Caco-2 (cell line): ENCODE results near the gene ERFE. TPM values are rescaled to one million over a fixed set of nuclear protein-coding genes. Genes with fewer than 3 reads are reported as not detected.
A peak's percentile ranks its signal among the peaks of the same experiment; 100 is the strongest.

ENCODE experiments used
- BruUV-seq: library from RNA; stranded (reverse); fragments of 400-500 nt; replicated peaks from 2 replicates; lab custom pipeline; 2021; lab: Mats Ljungman, UMichigan
- CTCF ChIA-PET: fragments of 300-600 bp; sonication (Branson Sonifier 250); formaldehyde crosslinking; loops from one replicate; lab custom pipeline; 2022; ENCODE audit warnings: antibody characterized with exemption; lab: Charles Lee
- POLR2A ChIA-PET: fragments of 300-600 bp; sonication (Branson Sonifier 250); formaldehyde crosslinking; loops from one replicate; lab custom pipeline; 2022; ENCODE audit warnings: antibody characterized with exemption; lab: Charles Lee
- DNase-seq, 2 experiments: peaks; one replicate each; pipeline versions ENCODE4 v3.0.0 to v3.0.0-alpha.2; 2020 to 2022
- H3K27me3 ChIP-seq: replicated peaks from 2 replicates; pipeline ENCODE4 v1.6.0; 2011; ENCODE audit warnings: low read length; ENCODE audit not compliant: control insufficient read depth, insufficient read depth
- H3K36me3 ChIP-seq: 2 replicates; pipeline ENCODE4 v1.5.1; 2011; ENCODE audit warnings: low read length; ENCODE audit not compliant: control insufficient read depth, insufficient read depth
- H3K4me1 ChIP-seq: fragments of 250-450 bp; sonication (Bioruptor Pico); 2 replicates; pipeline ENCODE4 v1.5.1; 2020; ENCODE audit warnings: mild to moderate bottlenecking
- H3K4me3 ChIP-seq: 2 replicates; pipeline ENCODE4 v1.5.1; 2011; ENCODE audit warnings: low read depth, mild to moderate bottlenecking, control low read depth, low read length
- H3K9me3 ChIP-seq: fragments of 250-450 bp; sonication (Bioruptor Pico); 2 replicates; pipeline ENCODE4 v1.5.1; 2020; ENCODE audit warnings: mild to moderate bottlenecking, moderate library complexity
- H3K27ac Mint-ChIP-seq: one replicate; pipeline ENCODE4 v1.8.0; 2022; ENCODE audit warnings: mixed read lengths; ENCODE audit not compliant: unreplicated experiment
- H3K27me3 Mint-ChIP-seq: one replicate; pipeline ENCODE4 v1.8.0; 2022; ENCODE audit warnings: mixed read lengths; ENCODE audit not compliant: insufficient read depth, unreplicated experiment
- H3K36me3 Mint-ChIP-seq: one replicate; pipeline ENCODE4 v1.8.0; 2022; ENCODE audit warnings: mild to moderate bottlenecking, mixed read lengths; ENCODE audit not compliant: insufficient read depth, unreplicated experiment
- H3K4me1 Mint-ChIP-seq: one replicate; pipeline ENCODE4 v1.8.0; 2022; ENCODE audit warnings: low read depth, mixed read lengths; ENCODE audit not compliant: unreplicated experiment
- H3K4me3 Mint-ChIP-seq: one replicate; pipeline ENCODE4 v1.8.0; 2022; ENCODE audit warnings: mild to moderate bottlenecking, moderate library complexity, mixed read lengths; ENCODE audit not compliant: unreplicated experiment
- H3K9me3 Mint-ChIP-seq: one replicate; pipeline ENCODE4 v1.8.0; 2022; ENCODE audit warnings: mixed read lengths; ENCODE audit not compliant: unreplicated experiment
- CTCF ChIP-seq, 2 experiments: fragments of 200-600 bp in 1 of 2; IDR thresholded peaks; 1 replicate in 1 of 2; 2 replicates in 1 of 2; pipeline versions ENCODE4 v1.5.1 to v1.8.0; 2011 to 2022; ENCODE audit warnings: antibody characterized with exemption in 1 of 2, control low read depth in 1 of 2, inconsistent platforms in 1 of 2, low read depth in 1 of 2, low read length in 1 of 2, mild to moderate bottlenecking in 1 of 2, moderate library complexity in 1 of 2; ENCODE audit not compliant: insufficient read depth in 1 of 2, severe bottlenecking in 1 of 2, unreplicated experiment in 1 of 2
- intact Hi-C: fragments of 100-400 bp; cut with micrococcal nuclease; formaldehyde crosslinking; loops from one replicate; pipeline ENCODE4 v1.10.0; 2022; ENCODE audit not compliant: unreplicated experiment
- total RNA-seq: library from RNA; stranded (reverse); gene quantifications from 2 replicates; pipeline ENCODE4 v1.2.3, GENCODE V29; 2022

Gene ERFE
- total RNA-seq, 1 experiment from 2014 or later = 1.4 TPM

GRCh38 chr2:238171575-238172187 lies 12.9 kb downstream of the ERFE start:
- intact Hi-C loops = no loop called here
- ChIA-PET POLR2A (no interaction called here), CTCF (no interaction called here)
- BruUV-seq = no TSS peak
- no peak for TF ChIP-seq CTCF (IDR thresholded peaks at IDR 0.05; ENCODE audit: insufficient read depth in 1 of 2, low read depth in 1 of 2, low read length in 1 of 2, severe bottlenecking in 1 of 2, unreplicated experiment in 1 of 2)
- Mint-ChIP-seq H3K4me1 (no peaks in the 10 kb centered on the region), H3K36me3 (peaks cover 35% of the 10 kb centered on the region), H3K27ac (no peak overlapping the region), H3K27me3 (no peaks in the 10 kb centered on the region), H3K9me3 (no peaks in the 10 kb centered on the region), H3K4me3 (no peak overlapping the region)
- no peaks in the 10 kb centered on the region; the same call in 1 of the 2 replicates for H3K36me3 ChIP-seq
- no peak overlapping the region for H3K4me3 ChIP-seq
- H3K4me1 ChIP-seq = no peaks in the 10 kb centered on the region
- no peak for DNase-seq
- H3K27me3 ChIP-seq = no peaks in the 10 kb centered on the region
- H3K9me3 ChIP-seq = no peaks in the 10 kb centered on the region

GRCh38 chr2:238172439-238172838 lies 13.7 kb downstream of the ERFE start:
- DNase-seq = no peak
- Histone ChIP-seq H3K27me3 (no peaks in the 10 kb centered on the region), H3K4me3 (no peak overlapping the region), H3K36me3 (no peaks in the 10 kb centered on the region; the same call in 1 of the 2 replicates), H3K4me1 (no peaks in the 10 kb centered on the region), H3K9me3 (no peaks in the 10 kb centered on the region)
- Mint-ChIP-seq H3K36me3 (peaks cover 42% of the 10 kb centered on the region), H3K27ac (no peak overlapping the region), H3K27me3 (no peaks in the 10 kb centered on the region), H3K9me3 (no peaks in the 10 kb centered on the region), H3K4me3 (no peak overlapping the region), H3K4me1 (no peaks in the 10 kb centered on the region)
- ChIA-PET POLR2A (no interaction called here), CTCF (no interaction called here)
- intact Hi-C loops = no loop called here
- no TSS peak for BruUV-seq
- TF ChIP-seq CTCF (IDR thresholded peaks at IDR 0.05; ENCODE audit: insufficient read depth in 1 of 2, low read depth in 1 of 2, low read length in 1 of 2, severe bottlenecking in 1 of 2, unreplicated experiment in 1 of 2) = no peak

- H3K36me3 ChIP-seq = no peaks in the 10 kb centered on the region; the same call in 1 of the 2 replicates
- Mint-ChIP-seq H3K4me1 (no peaks in the 10 kb centered on the region), H3K27me3 (no peaks in the 10 kb centered on the region), H3K4me3 (no peak overlapping the region), H3K36me3 (peaks cover 45% of the 10 kb centered on the region), H3K27ac (no peak overlapping the region), H3K9me3 (no peaks in the 10 kb centered on the region)
- H3K4me1 ChIP-seq = no peaks in the 10 kb centered on the region
- H3K4me3 ChIP-seq = no peak overlapping the region
- DNase-seq = no peak
- H3K27me3 ChIP-seq = no peaks in the 10 kb centered on the region
- CTCF ChIA-PET = no interaction called here
- TF ChIP-seq CTCF (IDR thresholded peaks at IDR 0.05; ENCODE audit: insufficient read depth in 1 of 2, low read depth in 1 of 2, low read length in 1 of 2, severe bottlenecking in 1 of 2, unreplicated experiment in 1 of 2) = peak in 1 of 2 experiments; percentile 17
- intact Hi-C loops = no loop called here
- POLR2A ChIA-PET = no interaction called here
- H3K9me3 ChIP-seq = no peaks in the 10 kb centered on the region
- BruUV-seq = no TSS peak
Observed at GRCh38 chr2:238173692-238174091, 14.9 kb downstream of the ERFE start.
